ENCODE results near the gene KCTD19. TPM values are rescaled to one million over a fixed set of nuclear protein-coding genes. Genes with fewer than 3 reads are reported as not detected.

Gene KCTD19
- total RNA-seq, 1 experiment from 2014 or later: not detected

- peaks cover 7% of the 10 kb centered on the region for H3K4me1 ChIP-seq (ENCODE audit: insufficient read depth, low read length)
- H3K9ac ChIP-seq (ENCODE audit: low read length): no peak overlapping the region
- no peaks in the 10 kb centered on the region for H3F3A ChIP-seq (ENCODE audit: low read length, unreplicated experiment)
- no peaks in the 10 kb centered on the region for H3K9me2 ChIP-seq (replicated peaks; ENCODE audit: low read length)
- no peak overlapping the region for H2AFZ ChIP-seq (ENCODE audit: low read length)
- intact Hi-C loops (cut with micrococcal nuclease): no loop called here
- TF ChIP-seq CTCF (conservative IDR thresholded peaks at IDR 0.05; ENCODE audit: low read depth, low read length): no peak; the same call in 1 of the 2 replicates
- no peak for TF ChIP-seq EZH2phosphoT487 (IDR thresholded peaks at IDR 0.05; ENCODE audit: borderline replicate concordance, low read length)
- TF ChIP-seq EZH2 (IDR thresholded peaks at IDR 0.05; ENCODE audit: low read length, unreplicated experiment): no peak
- H3K27ac ChIP-seq (ENCODE audit: low read length): no peak overlapping the region
- ATAC-seq: no peak
- CTCF ChIA-PET: no interaction called here
- no TSS peak for BruUV-seq (replicated peaks)
- DNase-seq: peak; percentile 10
- no peak overlapping the region for H3K4me2 ChIP-seq (ENCODE audit: low read length)
- POLR2A ChIA-PET (ENCODE audit: unreplicated experiment): no interaction called here
- H4K20me1 ChIP-seq (ENCODE audit: low read length): no peaks in the 10 kb centered on the region
- H3K9me3 ChIP-seq (ENCODE audit: low read length): no peaks in the 10 kb centered on the region
- H3K79me2 ChIP-seq (ENCODE audit: low read length): peaks cover 6% of the 10 kb centered on the region; the same call in 1 of the 2 replicates
- no peaks in the 10 kb centered on the region for H3K27me3 ChIP-seq (ENCODE audit: low read length)
- H3K36me3 ChIP-seq (ENCODE audit: low read depth, low read length): no peaks in the 10 kb centered on the region
- H3K4me3 ChIP-seq (ENCODE audit: low read length): no peak overlapping the region
These were observed 43.3 kb downstream of the KCTD19 start for GRCh38 chr16:67283039-67283825.

GRCh38 chr16:67282447-67282805, 44.1 kb downstream of the KCTD19 start:
- no TSS peak for BruUV-seq (replicated peaks)
- TF ChIP-seq EZH2phosphoT487 (IDR thresholded peaks at IDR 0.05; ENCODE audit: borderline replicate concordance, low read length) (no peak), CTCF (conservative IDR thresholded peaks at IDR 0.05; ENCODE audit: low read depth, low read length) (no peak), EZH2 (IDR thresholded peaks at IDR 0.05; ENCODE audit: low read length, unreplicated experiment) (no peak)
- Histone ChIP-seq H3K9me2 (replicated peaks; ENCODE audit: low read length) (no peaks in the 10 kb centered on the region), H3K79me2 (ENCODE audit: low read length) (peaks cover 6% of the 10 kb centered on the region; the same call in 1 of the 2 replicates), H3K9me3 (ENCODE audit: low read length) (no peaks in the 10 kb centered on the region), H3K36me3 (ENCODE audit: low read depth, low read length) (no peaks in the 10 kb centered on the region), H3K4me2 (ENCODE audit: low read length) (no peak overlapping the region), H3K4me1 (ENCODE audit: insufficient read depth, low read length) (peaks cover 15% of the 10 kb centered on the region), H3K27me3 (ENCODE audit: low read length) (no peaks in the 10 kb centered on the region), H3F3A (ENCODE audit: low read length, unreplicated experiment) (no peaks in the 10 kb centered on the region), H2AFZ (ENCODE audit: low read length) (no peak overlapping the region), H4K20me1 (ENCODE audit: low read length) (no peaks in the 10 kb centered on the region), H3K9ac (ENCODE audit: low read length) (no peak overlapping the region), H3K27ac (ENCODE audit: low read length) (no peak overlapping the region), H3K4me3 (ENCODE audit: low read length) (no peak overlapping the region)
- ChIA-PET CTCF (interaction anchor here (0.6 kb wide), 1 partner anchor 36 kb away, joined by 8 read pairs; no protein-coding TSS in a partner anchor), POLR2A (ENCODE audit: unreplicated experiment) (no interaction called here)
- ATAC-seq (no peak), DNase-seq (no peak)
- intact Hi-C loops (cut with micrococcal nuclease): no loop called here

All from PC-3 (cell line).